ENCODE measurements around the gene PNPLA7.
A peak's percentile ranks its signal among the peaks of the same experiment; 100 is the strongest.

DNA sequence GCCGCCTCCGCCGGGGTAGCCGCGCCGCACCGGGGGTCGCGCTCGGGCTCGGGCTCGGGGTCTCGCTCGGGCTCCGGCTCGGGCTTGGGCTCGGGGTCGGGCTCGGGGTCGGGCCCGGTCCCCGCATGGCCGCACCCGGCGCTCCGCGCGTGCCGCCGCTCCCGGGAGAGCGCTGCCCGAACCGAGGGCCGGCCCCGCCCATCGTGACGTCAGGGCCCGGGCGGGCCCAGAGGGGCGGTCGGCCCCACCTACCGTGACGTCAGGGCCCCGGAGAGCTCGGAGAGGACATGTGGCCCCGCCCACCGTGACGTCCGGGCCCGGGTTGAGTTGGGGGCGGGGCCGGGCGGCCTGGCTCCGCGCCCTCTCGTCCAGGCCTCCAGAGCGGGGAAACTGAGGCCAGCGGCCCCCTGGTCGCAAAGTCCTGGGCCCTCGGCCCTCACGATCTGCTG, 91.0 kb downstream of the PNPLA7 start, which contains the start of gene NSMF:
- TF ChIP-seq, protein P1, sequence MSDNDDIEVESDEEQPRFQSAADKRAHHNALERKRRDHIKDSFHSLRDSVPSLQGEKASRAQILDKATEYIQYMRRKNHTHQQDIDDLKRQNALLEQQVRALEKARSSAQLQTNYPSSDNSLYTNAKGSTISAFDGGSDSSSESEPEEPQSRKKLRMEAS (IDR thresholded peaks at IDR 0.05), result no peak
- TF ChIP-seq POLR2A (IDR thresholded peaks at IDR 0.05; ENCODE audit: control extremely low read depth in 1 of 2, low read depth in 2 of 2, low read length in 2 of 2) (peak in 1 of 2 experiments; percentile 68; a peak in 2 of 3 replicates), SRF (IDR thresholded peaks at IDR 0.05; ENCODE audit: low read depth, low read length) (no peak), CHD2 (IDR thresholded peaks at IDR 0.05; ENCODE audit: low read length) (no peak), POLR2AphosphoS5 (IDR thresholded peaks at IDR 0.05; ENCODE audit: low read depth, low read length) (no peak), TAF7 (optimal IDR thresholded peaks at IDR 0.05; ENCODE audit: borderline replicate concordance, low read depth, low read length) (no peak)
- TF ChIP-seq, protein P2, sequence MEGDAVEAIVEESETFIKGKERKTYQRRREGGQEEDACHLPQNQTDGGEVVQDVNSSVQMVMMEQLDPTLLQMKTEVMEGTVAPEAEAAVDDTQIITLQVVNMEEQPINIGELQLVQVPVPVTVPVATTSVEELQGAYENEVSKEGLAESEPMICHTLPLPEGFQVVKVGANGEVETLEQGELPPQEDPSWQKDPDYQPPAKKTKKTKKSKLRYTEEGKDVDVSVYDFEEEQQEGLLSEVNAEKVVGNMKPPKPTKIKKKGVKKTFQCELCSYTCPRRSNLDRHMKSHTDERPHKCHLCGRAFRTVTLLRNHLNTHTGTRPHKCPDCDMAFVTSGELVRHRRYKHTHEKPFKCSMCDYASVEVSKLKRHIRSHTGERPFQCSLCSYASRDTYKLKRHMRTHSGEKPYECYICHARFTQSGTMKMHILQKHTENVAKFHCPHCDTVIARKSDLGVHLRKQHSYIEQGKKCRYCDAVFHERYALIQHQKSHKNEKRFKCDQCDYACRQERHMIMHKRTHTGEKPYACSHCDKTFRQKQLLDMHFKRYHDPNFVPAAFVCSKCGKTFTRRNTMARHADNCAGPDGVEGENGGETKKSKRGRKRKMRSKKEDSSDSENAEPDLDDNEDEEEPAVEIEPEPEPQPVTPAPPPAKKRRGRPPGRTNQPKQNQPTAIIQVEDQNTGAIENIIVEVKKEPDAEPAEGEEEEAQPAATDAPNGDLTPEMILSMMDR (IDR thresholded peaks at IDR 0.05; ENCODE audit: control extremely low read depth in 1 of 3, insufficient read depth in 1 of 3, low read depth in 1 of 3, low read length in 3 of 3), result no peak
- TF ChIP-seq, protein P3, sequence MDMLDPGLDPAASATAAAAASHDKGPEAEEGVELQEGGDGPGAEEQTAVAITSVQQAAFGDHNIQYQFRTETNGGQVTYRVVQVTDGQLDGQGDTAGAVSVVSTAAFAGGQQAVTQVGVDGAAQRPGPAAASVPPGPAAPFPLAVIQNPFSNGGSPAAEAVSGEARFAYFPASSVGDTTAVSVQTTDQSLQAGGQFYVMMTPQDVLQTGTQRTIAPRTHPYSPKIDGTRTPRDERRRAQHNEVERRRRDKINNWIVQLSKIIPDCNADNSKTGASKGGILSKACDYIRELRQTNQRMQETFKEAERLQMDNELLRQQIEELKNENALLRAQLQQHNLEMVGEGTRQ (IDR thresholded peaks at IDR 0.05; ENCODE audit: low read length), result peak; percentile 24; the same call in 1 of the 2 replicates

Measured in H1 (cell line).